Neural cell (in vitro differentiated cells): ENCODE results near the gene SNRPE. TPM values are rescaled to one million over a fixed set of nuclear protein-coding genes. Genes with fewer than 3 reads are reported as not detected.

Experiments
- H2AFZ ChIP-seq: fragments of 200-600, 300-800 bp; sonication (generic), shearing (Covaris generic); 2 replicates; pipeline ENCODE4 v1.6.0; 2014; ENCODE audit warnings: low read depth, mild to moderate bottlenecking, antibody characterized with exemption, low read length, moderate library complexity
- H3F3A ChIP-seq: fragments of 200-600 bp; shearing (Covaris generic); 2 replicates; pipeline ENCODE4 v1.6.1; 2016; ENCODE audit warnings: mild to moderate bottlenecking, moderate library complexity, mixed read lengths, antibody characterized with exemption, low read length; ENCODE audit not compliant: insufficient read depth, poor library complexity, severe bottlenecking
- H3K27ac ChIP-seq: fragments of 200-600, 300-800 bp; sonication (generic), shearing (Covaris generic); 2 replicates; pipeline ENCODE4 v1.5.1; 2014; ENCODE audit warnings: mild to moderate bottlenecking, low read length, moderate library complexity
- H3K27me3 ChIP-seq: fragments of 300-800, 200-600 bp; sonication (generic), shearing (Covaris generic); 2 replicates; pipeline ENCODE4 v1.6.0; 2014; ENCODE audit warnings: mild to moderate bottlenecking, low read depth, low read length, moderate library complexity; ENCODE audit not compliant: insufficient read depth
- H3K36me3 ChIP-seq: fragments of 300-800, 200-600 bp; sonication (generic), shearing (Covaris generic); 2 replicates; pipeline ENCODE4 v1.5.1; 2014; ENCODE audit warnings: mild to moderate bottlenecking, antibody characterized with exemption, low read length, moderate library complexity; ENCODE audit not compliant: insufficient read depth
- H3K4me2 ChIP-seq: fragments of 300-800, 200-600 bp; sonication (generic), shearing (Covaris generic); 2 replicates; pipeline ENCODE4 v1.6.0; 2014; ENCODE audit warnings: mild to moderate bottlenecking, low read length
- H3K4me3 ChIP-seq: fragments of 300-800, 200-600 bp; sonication (generic), shearing (Covaris generic); 2 replicates; pipeline ENCODE4 v1.5.1; 2014; ENCODE audit warnings: mild to moderate bottlenecking, low read length, moderate library complexity
- H3K79me2 ChIP-seq: fragments of 200-600 bp; shearing (Covaris generic); replicated peaks from 2 replicates; pipeline ENCODE4 v1.6.0; 2014; ENCODE audit warnings: mild to moderate bottlenecking, low read length, moderate library complexity; ENCODE audit not compliant: insufficient read depth
- H3K9ac ChIP-seq: fragments of 300-800, 200-600 bp; sonication (generic), shearing (Covaris generic); 2 replicates; pipeline ENCODE4 v1.6.1; 2016; ENCODE audit warnings: mild to moderate bottlenecking, low read length, mixed read lengths
- H3K9me2 ChIP-seq: fragments of 200-600 bp; shearing (Covaris generic); 2 replicates; pipeline ENCODE4 v1.6.1; 2016; ENCODE audit warnings: mild to moderate bottlenecking, low read length, mixed read lengths; ENCODE audit not compliant: insufficient read depth
- H3K9me3 ChIP-seq: fragments of 200-600, 300-800 bp; sonication (generic), shearing (Covaris generic); 2 replicates; pipeline ENCODE4 v1.6.1; 2016; ENCODE audit warnings: mild to moderate bottlenecking, mixed run types, low read length, moderate library complexity, mixed read lengths
- H4K20me1 ChIP-seq: fragments of 200-600 bp; shearing (Covaris generic); 2 replicates; pipeline ENCODE4 v1.6.1; 2016; ENCODE audit warnings: mild to moderate bottlenecking, mixed run types; ENCODE audit not compliant: insufficient read depth
- EP300 ChIP-seq: fragments of 450-650 bp; conservative IDR thresholded peaks from 2 replicates; pipeline ENCODE4 v1.6.1; 2014; ENCODE audit warnings: antibody characterized with exemption, mild to moderate bottlenecking, moderate library complexity; ENCODE audit not compliant: poor library complexity, severe bottlenecking
- EZH2 ChIP-seq: fragments of 200-600, 300-800 bp; shearing (Covaris generic), sonication (generic); IDR thresholded peaks from 2 replicates; pipeline ENCODE4 v1.6.1; 2014; ENCODE audit warnings: antibody characterized with exemption, low read length, borderline replicate concordance, mild to moderate bottlenecking; ENCODE audit not compliant: insufficient read depth, poor library complexity, severe bottlenecking
- MXI1 ChIP-seq: fragments of 450-650 bp; conservative IDR thresholded peaks from 2 replicates; pipeline ENCODE4 v1.6.1; 2014; ENCODE audit warnings: antibody characterized with exemption, mild to moderate bottlenecking; ENCODE audit not compliant: poor library complexity, severe bottlenecking
- POLR2AphosphoS5 ChIP-seq: IDR thresholded peaks from 2 replicates; pipeline ENCODE4 v1.6.1; 2012
- RAD21 ChIP-seq: fragments of 450-650 bp; conservative IDR thresholded peaks from 2 replicates; pipeline ENCODE4 v1.6.1; 2014; ENCODE audit warnings: antibody characterized with exemption, mild to moderate bottlenecking, moderate library complexity
- SMC3 ChIP-seq: fragments of 450-650 bp; conservative IDR thresholded peaks from 2 replicates; pipeline ENCODE4 v1.6.1; 2014; ENCODE audit warnings: antibody characterized with exemption, mild to moderate bottlenecking, moderate library complexity; ENCODE audit not compliant: poor library complexity
- TAF1 ChIP-seq: IDR thresholded peaks from 2 replicates; pipeline ENCODE4 v1.6.1; 2012; ENCODE audit warnings: low read depth
- polyA plus RNA-seq: library from polyadenylated mRNA; depleted of rRNA; stranded (reverse); fragments of >200 nt; gene quantifications from 2 replicates; pipeline ENCODE4 v1.2.3, GENCODE V29; 2014
- TF ChIP-seq, protein P1 (sequence below): fragments of 450-650 bp; IDR thresholded peaks from 2 replicates; pipeline ENCODE4 v1.5.1; 2014; ENCODE audit warnings: antibody characterized with exemption, mild to moderate bottlenecking, moderate library complexity; ENCODE audit not compliant: poor library complexity, severe bottlenecking
- TF ChIP-seq, protein P2 (sequence below): IDR thresholded peaks from 2 replicates; pipeline ENCODE4 v1.6.1; 2012; ENCODE audit warnings: borderline replicate concordance

SNRPE gene
- polyA plus RNA-seq, 1 donor from 2014 or later: 373 TPM

DNA sequence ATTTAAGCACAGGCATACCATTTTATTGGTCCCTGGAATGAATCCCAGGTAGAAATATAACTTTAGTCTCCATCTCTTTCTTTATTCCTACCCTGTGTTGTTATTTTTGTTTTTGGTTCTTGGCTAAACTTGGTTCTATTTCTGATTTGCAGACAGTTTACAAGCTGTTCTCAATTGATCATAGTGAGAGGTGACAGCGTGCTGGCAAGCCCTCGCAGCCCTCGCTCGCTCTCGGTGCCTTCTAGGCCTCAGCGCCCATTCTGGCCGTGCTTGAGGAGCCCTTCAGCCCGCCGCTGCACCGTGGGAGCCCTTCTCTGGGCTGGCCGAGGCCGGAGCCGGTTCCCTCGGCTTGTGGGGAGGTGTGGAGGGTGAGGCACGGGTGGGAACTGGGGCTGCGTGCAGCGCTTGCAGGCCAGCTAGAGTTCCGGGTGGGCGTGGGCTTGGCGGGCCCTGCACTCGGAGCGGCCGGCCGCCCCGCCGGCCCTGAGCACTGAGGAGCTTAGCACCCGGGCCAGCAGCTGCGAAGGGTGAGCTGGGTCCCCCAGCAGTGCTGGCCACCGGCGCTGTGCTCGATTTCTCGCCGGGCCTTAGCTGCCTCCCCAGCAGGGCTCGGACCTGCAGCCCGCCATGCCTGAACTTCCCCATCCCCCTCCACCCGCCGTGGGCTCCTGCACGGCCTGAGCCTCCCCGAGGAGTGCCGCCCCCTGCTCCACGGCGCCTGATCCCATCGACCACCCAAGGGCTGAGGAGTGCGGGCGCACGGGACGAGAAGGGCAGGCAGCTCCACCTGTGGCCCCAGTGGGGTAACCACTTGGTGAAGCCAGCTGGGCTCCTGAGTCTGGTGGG is 38.7 kb downstream of the SNRPE start:
- H3K27ac ChIP-seq: no peak overlapping the region
- H3F3A ChIP-seq: no peaks in the 10 kb centered on the region
- H3K36me3 ChIP-seq: no peaks in the 10 kb centered on the region
- no peak overlapping the region for H3K4me2 ChIP-seq
- no peaks in the 10 kb centered on the region for H4K20me1 ChIP-seq
- H3K9me3 ChIP-seq: no peaks in the 10 kb centered on the region
- H2AFZ ChIP-seq: no peak overlapping the region
- H3K79me2 ChIP-seq: no peaks in the 10 kb centered on the region
- no peak overlapping the region for H3K9ac ChIP-seq
- no peak overlapping the region for H3K4me3 ChIP-seq
- no peaks in the 10 kb centered on the region for H3K9me2 ChIP-seq
- H3K27me3 ChIP-seq: no peaks in the 10 kb centered on the region
- TF ChIP-seq POLR2AphosphoS5 (no peak), TAF1 (no peak), RAD21 (no peak), EP300 (no peak), MXI1 (no peak), SMC3 (no peak), EZH2 (no peak)
- TF ChIP-seq, protein P1, sequence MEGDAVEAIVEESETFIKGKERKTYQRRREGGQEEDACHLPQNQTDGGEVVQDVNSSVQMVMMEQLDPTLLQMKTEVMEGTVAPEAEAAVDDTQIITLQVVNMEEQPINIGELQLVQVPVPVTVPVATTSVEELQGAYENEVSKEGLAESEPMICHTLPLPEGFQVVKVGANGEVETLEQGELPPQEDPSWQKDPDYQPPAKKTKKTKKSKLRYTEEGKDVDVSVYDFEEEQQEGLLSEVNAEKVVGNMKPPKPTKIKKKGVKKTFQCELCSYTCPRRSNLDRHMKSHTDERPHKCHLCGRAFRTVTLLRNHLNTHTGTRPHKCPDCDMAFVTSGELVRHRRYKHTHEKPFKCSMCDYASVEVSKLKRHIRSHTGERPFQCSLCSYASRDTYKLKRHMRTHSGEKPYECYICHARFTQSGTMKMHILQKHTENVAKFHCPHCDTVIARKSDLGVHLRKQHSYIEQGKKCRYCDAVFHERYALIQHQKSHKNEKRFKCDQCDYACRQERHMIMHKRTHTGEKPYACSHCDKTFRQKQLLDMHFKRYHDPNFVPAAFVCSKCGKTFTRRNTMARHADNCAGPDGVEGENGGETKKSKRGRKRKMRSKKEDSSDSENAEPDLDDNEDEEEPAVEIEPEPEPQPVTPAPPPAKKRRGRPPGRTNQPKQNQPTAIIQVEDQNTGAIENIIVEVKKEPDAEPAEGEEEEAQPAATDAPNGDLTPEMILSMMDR: no peak
- TF ChIP-seq, protein P2, sequence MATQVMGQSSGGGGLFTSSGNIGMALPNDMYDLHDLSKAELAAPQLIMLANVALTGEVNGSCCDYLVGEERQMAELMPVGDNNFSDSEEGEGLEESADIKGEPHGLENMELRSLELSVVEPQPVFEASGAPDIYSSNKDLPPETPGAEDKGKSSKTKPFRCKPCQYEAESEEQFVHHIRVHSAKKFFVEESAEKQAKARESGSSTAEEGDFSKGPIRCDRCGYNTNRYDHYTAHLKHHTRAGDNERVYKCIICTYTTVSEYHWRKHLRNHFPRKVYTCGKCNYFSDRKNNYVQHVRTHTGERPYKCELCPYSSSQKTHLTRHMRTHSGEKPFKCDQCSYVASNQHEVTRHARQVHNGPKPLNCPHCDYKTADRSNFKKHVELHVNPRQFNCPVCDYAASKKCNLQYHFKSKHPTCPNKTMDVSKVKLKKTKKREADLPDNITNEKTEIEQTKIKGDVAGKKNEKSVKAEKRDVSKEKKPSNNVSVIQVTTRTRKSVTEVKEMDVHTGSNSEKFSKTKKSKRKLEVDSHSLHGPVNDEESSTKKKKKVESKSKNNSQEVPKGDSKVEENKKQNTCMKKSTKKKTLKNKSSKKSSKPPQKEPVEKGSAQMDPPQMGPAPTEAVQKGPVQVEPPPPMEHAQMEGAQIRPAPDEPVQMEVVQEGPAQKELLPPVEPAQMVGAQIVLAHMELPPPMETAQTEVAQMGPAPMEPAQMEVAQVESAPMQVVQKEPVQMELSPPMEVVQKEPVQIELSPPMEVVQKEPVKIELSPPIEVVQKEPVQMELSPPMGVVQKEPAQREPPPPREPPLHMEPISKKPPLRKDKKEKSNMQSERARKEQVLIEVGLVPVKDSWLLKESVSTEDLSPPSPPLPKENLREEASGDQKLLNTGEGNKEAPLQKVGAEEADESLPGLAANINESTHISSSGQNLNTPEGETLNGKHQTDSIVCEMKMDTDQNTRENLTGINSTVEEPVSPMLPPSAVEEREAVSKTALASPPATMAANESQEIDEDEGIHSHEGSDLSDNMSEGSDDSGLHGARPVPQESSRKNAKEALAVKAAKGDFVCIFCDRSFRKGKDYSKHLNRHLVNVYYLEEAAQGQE: no peak

DNA sequence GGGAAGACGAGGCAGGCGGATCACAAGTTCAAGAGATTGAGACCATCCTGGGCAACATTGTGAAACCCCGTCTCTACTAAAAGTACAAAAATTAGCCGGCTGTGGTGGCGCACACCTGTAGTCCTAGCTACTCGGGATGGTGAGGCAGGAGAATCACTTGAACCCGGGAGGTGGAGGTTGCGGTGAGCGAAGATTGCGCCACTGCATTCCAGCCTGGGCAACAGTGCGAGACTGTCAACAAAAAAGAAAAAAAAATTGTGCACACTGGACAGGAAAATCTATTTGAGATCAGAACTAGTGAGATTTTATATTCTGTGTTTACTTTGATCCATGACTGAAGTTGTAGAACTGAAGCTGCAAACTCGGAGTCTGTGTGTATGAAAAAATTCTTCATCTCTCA is 40.2 kb downstream of the SNRPE start:
- Histone ChIP-seq H3K27ac (no peak overlapping the region), H3K36me3 (no peaks in the 10 kb centered on the region), H3K4me2 (no peak overlapping the region), H2AFZ (no peak overlapping the region), H3K79me2 (no peaks in the 10 kb centered on the region), H3K9me3 (no peaks in the 10 kb centered on the region), H3K9ac (no peak overlapping the region), H3K4me3 (no peak overlapping the region), H3F3A (no peaks in the 10 kb centered on the region), H4K20me1 (no peaks in the 10 kb centered on the region), H3K27me3 (no peaks in the 10 kb centered on the region), H3K9me2 (no peaks in the 10 kb centered on the region)
- TF ChIP-seq POLR2AphosphoS5 (no peak), MXI1 (no peak), RAD21 (no peak), TAF1 (no peak), EP300 (no peak), SMC3 (no peak), EZH2 (no peak)
- TF ChIP-seq, protein P2: no peak
- TF ChIP-seq, protein P1: no peak
